Mesendoderm (in vitro differentiated cells): ENCODE data around the gene TOR1B.

Experiments
- DNase-seq: peaks from one replicate; pipeline ENCODE4 v3.0.0; 2013
- H2AK5ac ChIP-seq: 2 replicates; pipeline ENCODE4 v1.6.1; 2013; ENCODE audit warnings: low read length, inconsistent platforms
- H2BK120ac ChIP-seq: 2 replicates; pipeline ENCODE4 v1.6.1; 2013; ENCODE audit warnings: low read depth, mild to moderate bottlenecking, low read length, moderate library complexity, mixed read lengths
- H2BK15ac ChIP-seq: replicated peaks from 2 replicates; pipeline ENCODE4 v1.6.1; 2013; ENCODE audit warnings: low read depth, mild to moderate bottlenecking, moderate library complexity
- H2BK5ac ChIP-seq: 2 replicates; pipeline ENCODE4 v1.6.1; 2013; ENCODE audit warnings: low read length, inconsistent platforms
- H3K18ac ChIP-seq: 2 replicates; pipeline ENCODE4 v1.6.1; 2013; ENCODE audit warnings: mild to moderate bottlenecking, low read length, mixed read lengths
- H3K23ac ChIP-seq: one replicate; pipeline ENCODE4 v1.6.1; 2013; ENCODE audit warnings: low read length
- H3K27ac ChIP-seq: 2 replicates; pipeline ENCODE4 v1.5.1; 2013; ENCODE audit warnings: low read depth, mild to moderate bottlenecking, inconsistent platforms, low read length, moderate library complexity
- H3K27me3 ChIP-seq: 2 replicates; pipeline ENCODE4 v1.6.1; 2013; ENCODE audit warnings: low read length, control low read depth, mild to moderate bottlenecking, inconsistent platforms; ENCODE audit not compliant: insufficient read depth, poor library complexity
- H3K36me3 ChIP-seq: 2 replicates; pipeline ENCODE4 v1.6.1; 2013; ENCODE audit warnings: low read length, inconsistent platforms; ENCODE audit not compliant: control insufficient read depth, insufficient read depth
- H3K4ac ChIP-seq: one replicate; pipeline ENCODE4 v1.6.1; 2013; ENCODE audit warnings: low read depth, mild to moderate bottlenecking, low read length, moderate library complexity
- H3K4me1 ChIP-seq: 2 replicates; pipeline ENCODE4 v1.6.1; 2013; ENCODE audit warnings: low read depth, low read length, inconsistent platforms; ENCODE audit not compliant: control insufficient read depth
- H3K4me2 ChIP-seq: 2 replicates; pipeline ENCODE4 v1.6.1; 2013; ENCODE audit warnings: low read length
- H3K4me3 ChIP-seq: 2 replicates; pipeline ENCODE4 v1.5.1; 2013; ENCODE audit warnings: mild to moderate bottlenecking, low read length
- H3K56ac ChIP-seq: one replicate; pipeline ENCODE4 v1.6.1; 2013; ENCODE audit warnings: low read length
- H3K79me1 ChIP-seq: 2 replicates; pipeline ENCODE4 v1.6.1; 2013; ENCODE audit warnings: low read length, inconsistent platforms
- H3K79me2 ChIP-seq: 2 replicates; pipeline ENCODE4 v1.6.1; 2013; ENCODE audit warnings: mild to moderate bottlenecking, low read length; ENCODE audit not compliant: control insufficient read depth, insufficient read depth
- H3K9ac ChIP-seq: 2 replicates; pipeline ENCODE4 v1.6.1; 2013; ENCODE audit warnings: low read length, inconsistent platforms
- H4K5ac ChIP-seq: one replicate; pipeline ENCODE4 v1.6.1; 2013; ENCODE audit warnings: low read length
- H4K8ac ChIP-seq: one replicate; pipeline ENCODE4 v1.6.1; 2013; ENCODE audit warnings: low read depth, mild to moderate bottlenecking, control low read depth, low read length, moderate library complexity
- WGBS: extraction: QIAGEN DNeasy Blood & Tissue Kit; methylation state at CpG from one replicate; pipeline ENCODE4 v1.1.7; 2013; ENCODE audit warnings: low lambda C conversion rate, missing lambda C conversion rate; ENCODE audit not compliant: insufficient coverage; ENCODE audit errors: extremely low coverage; 5-methylcytosine and 5-hydroxymethylcytosine counted together

The TOR1B gene

GRCh38 chr9:129776938-129777768 lies 25.8 kb upstream of the TOR1B start:
- H3K4me1 ChIP-seq = no peaks in the 10 kb centered on the region
- H2AK5ac ChIP-seq = no peak overlapping the region
- no peak overlapping the region for H3K23ac ChIP-seq
- DNase-seq = peak; percentile 88
- no peaks in the 10 kb centered on the region for H3K27me3 ChIP-seq
- H3K79me2 ChIP-seq = no peaks in the 10 kb centered on the region
- no peak overlapping the region for H2BK5ac ChIP-seq
- H3K79me1 ChIP-seq = no peaks in the 10 kb centered on the region
- H3K4ac ChIP-seq = no peak overlapping the region
- H2BK15ac ChIP-seq = no peak overlapping the region
- no peak overlapping the region for H3K27ac ChIP-seq
- whole genome bisulfite sequencing = no CpG with 5 or more reads among the region's 16 CpGs
- H3K56ac ChIP-seq = no peak overlapping the region
- no peak overlapping the region for H4K8ac ChIP-seq
- H3K18ac ChIP-seq = no peak overlapping the region
- H3K4me2 ChIP-seq = no peak overlapping the region
- no peak overlapping the region for H3K9ac ChIP-seq
- no peak overlapping the region for H3K4me3 ChIP-seq
- no peaks in the 10 kb centered on the region for H3K36me3 ChIP-seq
- no peak overlapping the region for H2BK120ac ChIP-seq
- no peak overlapping the region for H4K5ac ChIP-seq

- Histone ChIP-seq H3K79me2 (no peaks in the 10 kb centered on the region), H3K4me1 (no peaks in the 10 kb centered on the region), H4K8ac (no peak overlapping the region), H3K4me2 (no peak overlapping the region), H3K36me3 (no peaks in the 10 kb centered on the region), H3K23ac (no peak overlapping the region), H3K27ac (no peak overlapping the region), H3K79me1 (no peaks in the 10 kb centered on the region), H2AK5ac (no peak overlapping the region), H2BK15ac (no peak overlapping the region), H3K9ac (no peak overlapping the region), H3K4me3 (no peak overlapping the region), H4K5ac (no peak overlapping the region), H3K18ac (no peak overlapping the region), H2BK120ac (no peak overlapping the region), H3K27me3 (no peaks in the 10 kb centered on the region), H3K56ac (no peak overlapping the region), H3K4ac (no peak overlapping the region), H2BK5ac (no peak overlapping the region)
- no peak for DNase-seq
- no CpG with 5 or more reads among the region's 11 CpGs for WGBS
Observed at GRCh38 chr9:129777769-129778130, 25.2 kb upstream of the TOR1B start.

GRCh38 chr9:129778469-129778868 lies 24.5 kb upstream of the TOR1B start:
- no peak overlapping the region for H2BK120ac ChIP-seq
- no peak overlapping the region for H4K5ac ChIP-seq
- H3K18ac ChIP-seq = no peak overlapping the region
- H3K79me2 ChIP-seq = no peaks in the 10 kb centered on the region
- H3K4me1 ChIP-seq = no peaks in the 10 kb centered on the region
- no peak overlapping the region for H3K27ac ChIP-seq
- no peaks in the 10 kb centered on the region for H3K79me1 ChIP-seq
- no peak overlapping the region for H4K8ac ChIP-seq
- no peak overlapping the region for H3K4ac ChIP-seq
- H3K56ac ChIP-seq = no peak overlapping the region
- no peak overlapping the region for H2BK5ac ChIP-seq
- H3K23ac ChIP-seq = no peak overlapping the region
- no peak overlapping the region for H3K4me3 ChIP-seq
- H3K36me3 ChIP-seq = no peaks in the 10 kb centered on the region
- DNase-seq = no peak
- H2AK5ac ChIP-seq = no peak overlapping the region
- no peaks in the 10 kb centered on the region for H3K27me3 ChIP-seq
- no peak overlapping the region for H3K4me2 ChIP-seq
- WGBS = no CpG with 5 or more reads among the region's 3 CpGs
- no peak overlapping the region for H3K9ac ChIP-seq
- no peak overlapping the region for H2BK15ac ChIP-seq

- WGBS = no CpG with 5 or more reads among the region's 7 CpGs
- Histone ChIP-seq H4K5ac (no peak overlapping the region), H3K79me2 (no peaks in the 10 kb centered on the region), H2BK15ac (no peak overlapping the region), H3K56ac (no peak overlapping the region), H3K4me2 (no peak overlapping the region), H3K4ac (no peak overlapping the region), H3K4me1 (no peaks in the 10 kb centered on the region), H3K9ac (no peak overlapping the region), H3K27ac (no peak overlapping the region), H3K18ac (no peak overlapping the region), H3K23ac (no peak overlapping the region), H3K36me3 (no peaks in the 10 kb centered on the region), H3K27me3 (no peaks in the 10 kb centered on the region), H2BK120ac (no peak overlapping the region), H3K79me1 (no peaks in the 10 kb centered on the region), H3K4me3 (no peak overlapping the region), H2AK5ac (no peak overlapping the region), H4K8ac (no peak overlapping the region), H2BK5ac (no peak overlapping the region)
- no peak for DNase-seq
Observed at GRCh38 chr9:129779560-129780190, 23.3 kb upstream of the TOR1B start.

- H3K79me1 ChIP-seq = no peaks in the 10 kb centered on the region
- no peaks in the 10 kb centered on the region for H3K36me3 ChIP-seq
- H3K4ac ChIP-seq = no peak overlapping the region
- no peak overlapping the region for H3K4me3 ChIP-seq
- no peak overlapping the region for H4K8ac ChIP-seq
- DNase-seq = no peak
- no peak overlapping the region for H3K56ac ChIP-seq
- no peak overlapping the region for H4K5ac ChIP-seq
- H3K79me2 ChIP-seq = no peaks in the 10 kb centered on the region
- no CpG with 5 or more reads among the region's 8 CpGs for WGBS
- H2BK5ac ChIP-seq = no peak overlapping the region
- no peak overlapping the region for H2BK120ac ChIP-seq
- no peak overlapping the region for H3K23ac ChIP-seq
- no peaks in the 10 kb centered on the region for H3K4me1 ChIP-seq
- no peak overlapping the region for H2AK5ac ChIP-seq
- H3K9ac ChIP-seq = no peak overlapping the region
- H2BK15ac ChIP-seq = no peak overlapping the region
- no peak overlapping the region for H3K4me2 ChIP-seq
- no peak overlapping the region for H3K18ac ChIP-seq
- H3K27ac ChIP-seq = no peak overlapping the region
- H3K27me3 ChIP-seq = no peaks in the 10 kb centered on the region
Observed at GRCh38 chr9:129781131-129781530, 21.9 kb upstream of the TOR1B start.
